A549 (cell line): ENCODE measurements around the gene FSTL4. TPM values are rescaled to one million over a fixed set of nuclear protein-coding genes. Genes with fewer than 3 reads are reported as not detected.

ENCODE experiments used
- ATAC-seq, 2 experiments: fragments of 200-7000 bp in 1 of 2; fragments of >200 bp in 1 of 2; cut with Nextera tagmentation in 1 of 2; cut with Tn5 transposase in 1 of 2; 3 replicates each; pipeline versions ENCODE4 v1.8.0 to v1.9.1; 2018 to 2020; ENCODE audit warnings: mild to moderate bottlenecking in 1 of 2, moderate library complexity in 1 of 2
- CTCF ChIA-PET: fragments of 300-600 bp; sonication (Branson Sonifier 250); formaldehyde crosslinking; extraction: SDS; loops from one replicate; lab custom pipeline; 2021; ENCODE audit warnings: antibody characterized with exemption, inconsistent platforms; lab: Yijun Ruan, JAX
- POLR2A ChIA-PET: fragments of 350-600 bp; formaldehyde crosslinking; extraction: SDS; loops from one replicate; lab custom pipeline; 2021; ENCODE audit warnings: antibody characterized with exemption, inconsistent platforms; lab: Yijun Ruan, JAX
- DNase-seq, 2 experiments: peaks; one replicate each; pipeline versions ENCODE4 v3.0.0 to v3.0.0-alpha.2; 2011 to 2016; ENCODE audit warnings: low read depth in 1 of 2, low spot score in 1 of 2
- FAIRE-seq: peaks from 2 replicates; lab custom pipeline; 2011; peaks lifted over from hg19 to GRCh38; lab: Jason Lieb, UNC
- H3K27ac ChIP-seq, 2 experiments: fragments of >200 bp; sonication (Bioruptor Twin); formaldehyde crosslinking; 3 replicates each; pipeline ENCODE4 v1.5.1; 2016 to 2017
- H3K4me1 ChIP-seq: fragments of >200 bp; sonication (Bioruptor Twin); formaldehyde crosslinking; 3 replicates; pipeline ENCODE4 v1.6.1; 2016
- H3K4me2 ChIP-seq: fragments of >200 bp; sonication (Bioruptor Twin); formaldehyde crosslinking; 3 replicates; pipeline ENCODE4 v1.6.1; 2016
- H3K4me3 ChIP-seq: fragments of >200 bp; sonication (Bioruptor Twin); formaldehyde crosslinking; 3 replicates; pipeline ENCODE4 v1.5.1; 2016
- H3K9me3 ChIP-seq: fragments of >200 bp; sonication (Bioruptor Twin); formaldehyde crosslinking; 3 replicates; pipeline ENCODE4 v1.6.1; 2016
- BCL3 ChIP-seq: fragments of >200 bp; sonication (Bioruptor Twin); formaldehyde crosslinking; IDR thresholded peaks from 3 replicates; pipeline ENCODE4 v1.6.1; 2016
- BHLHE40 ChIP-seq: IDR thresholded peaks from 2 replicates; pipeline ENCODE4 v1.6.1; 2012; ENCODE audit warnings: low read depth, low read length, inconsistent platforms
- CHD2 ChIP-seq: fragments of 150-350 bp; IDR thresholded peaks from 2 replicates; pipeline ENCODE4 v1.6.1; 2014; ENCODE audit warnings: low read length; ENCODE audit not compliant: partially characterized antibody
- ESRRA ChIP-seq: fragments of 150-350 bp; IDR thresholded peaks from 2 replicates; pipeline ENCODE4 v1.6.1; 2014; ENCODE audit warnings: mild to moderate bottlenecking, low read length, borderline replicate concordance
- FOSB ChIP-seq: fragments of 250-450 bp; sonication (Bioruptor Pico); IDR thresholded peaks from 2 replicates; pipeline ENCODE4 v1.5.0; 2020; ENCODE audit warnings: mild to moderate bottlenecking, moderate library complexity
- FOXS1 ChIP-seq: fragments of 250-450 bp; sonication (Bioruptor Pico); IDR thresholded peaks from 2 replicates; pipeline ENCODE4 v1.5.0; 2020; ENCODE audit warnings: mild to moderate bottlenecking, moderate library complexity
- HDAC2 ChIP-seq: fragments of 200-600 bp; sonication (generic); IDR thresholded peaks from 2 replicates; pipeline ENCODE4 v1.6.1; 2016
- HOXB13 ChIP-seq: fragments of 250-450 bp; sonication (Bioruptor Pico); IDR thresholded peaks from 2 replicates; pipeline ENCODE4 v1.5.0; 2020; ENCODE audit warnings: low read depth, mild to moderate bottlenecking, moderate library complexity
- NFE2L2 ChIP-seq: fragments of 150-350 bp; conservative IDR thresholded peaks from 2 replicates; pipeline ENCODE4 v1.6.1; 2014; ENCODE audit warnings: low read length
- NPAS2 ChIP-seq: fragments of 250-450 bp; sonication (Bioruptor Pico); IDR thresholded peaks from 2 replicates; pipeline ENCODE4 v1.8.0; 2022; ENCODE audit warnings: mild to moderate bottlenecking, moderate library complexity, borderline replicate concordance
- NR3C1 ChIP-seq: fragments of >200 bp; sonication (Bioruptor Twin); formaldehyde crosslinking; IDR thresholded peaks from 3 replicates; pipeline ENCODE4 v1.6.1; 2017
- PHF8 ChIP-seq: fragments of 200-600 bp; sonication (generic); IDR thresholded peaks from 2 replicates; pipeline ENCODE4 v1.6.1; 2016; ENCODE audit warnings: low read depth, mild to moderate bottlenecking, antibody characterized with exemption, moderate library complexity, borderline replicate concordance
- POLR2AphosphoS2 ChIP-seq: conservative IDR thresholded peaks from 2 replicates; pipeline ENCODE4 v1.6.1; 2012; ENCODE audit warnings: low read length, improper control_type of control experiment, inconsistent platforms
- RARB ChIP-seq: fragments of 250-450 bp; sonication (Bioruptor Pico); IDR thresholded peaks from 2 replicates; pipeline ENCODE4 v1.8.0; 2021; ENCODE audit warnings: mild to moderate bottlenecking, moderate library complexity
- RFX5 ChIP-seq: fragments of 450-650 bp; IDR thresholded peaks from 2 replicates; pipeline ENCODE4 v1.7.1; 2014; ENCODE audit warnings: antibody characterized with exemption, mild to moderate bottlenecking, moderate library complexity
- RNF2 ChIP-seq: fragments of 200-600 bp; sonication (generic); IDR thresholded peaks from 2 replicates; pipeline ENCODE4 v1.6.1; 2016; ENCODE audit warnings: low read depth, mild to moderate bottlenecking, antibody characterized with exemption, moderate library complexity, borderline replicate concordance
- TP53 ChIP-seq: fragments of 250-450 bp; sonication (Bioruptor Pico); IDR thresholded peaks from 2 replicates; pipeline ENCODE4 v1.5.0; 2021; ENCODE audit warnings: mild to moderate bottlenecking, moderate library complexity
- ZC3H11A ChIP-seq: fragments of 450-650 bp; IDR thresholded peaks from 2 replicates; pipeline ENCODE4 v1.6.1; 2014; ENCODE audit warnings: antibody characterized with exemption, mild to moderate bottlenecking
- WGBS: methylation state at CpG from one replicate; pipeline ENCODE4 v1.1.6; 2017; ENCODE audit errors: missing lambda C conversion rate; 5-methylcytosine and 5-hydroxymethylcytosine counted together
- polyA plus RNA-seq, 4 experiments: library from polyadenylated mRNA; depleted of rRNA in 3 of 4; stranded (reverse); fragments of >200 nt; fragmentation: RNase III in 1 of 4; extraction: RNeasy Plus Mini Kit Qiagen cat#74134 plus additional on column Dnase treatment in 1 of 4; gene quantifications; 2 replicates in 3 of 4; 3 replicates in 1 of 4; pipeline ENCODE4 v1.2.3, GENCODE V29; 2011 to 2017
- TF ChIP-seq, protein P1 (sequence below): fragments of 450-650 bp; IDR thresholded peaks from 2 replicates; pipeline ENCODE4 v1.6.1; 2014; ENCODE audit warnings: antibody characterized with exemption
- TF ChIP-seq, protein P2 (sequence below): fragments of 250-450 bp; sonication (Bioruptor Pico); IDR thresholded peaks from 2 replicates; pipeline ENCODE4 v1.5.0; 2020; ENCODE audit warnings: low read depth, mild to moderate bottlenecking, moderate library complexity

FSTL4 gene
- polyA plus RNA-seq, 2 of the 4 experiments (the other 2 are of a cell fraction) = 1.6 to 1.8 TPM

DNA sequence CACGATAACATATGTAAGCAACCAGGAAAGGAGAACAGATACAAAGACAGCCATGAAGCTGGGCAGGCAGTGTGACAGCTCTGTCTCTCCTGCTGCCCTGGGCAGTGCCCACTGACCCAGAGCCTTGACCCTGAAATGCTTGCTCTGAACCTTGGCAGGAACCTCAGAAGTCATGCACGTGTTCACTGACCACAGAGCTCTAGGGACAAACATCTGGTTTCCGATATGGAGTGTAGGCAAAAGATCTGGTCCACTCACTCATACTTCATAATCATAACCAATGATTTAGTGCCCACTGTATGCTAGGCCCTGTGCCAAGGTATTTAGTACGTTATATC, 102.6 kb downstream of the FSTL4 start (continued):
- no peak for TF ChIP-seq NFE2L2
- no peak for TF ChIP-seq FOXS1 (CRISPR knock-in tag)
- TF ChIP-seq BHLHE40 = no peak
- TF ChIP-seq RFX5 = no peak
- TF ChIP-seq BCL3 = no peak
- no peak for TF ChIP-seq ESRRA
- no peak for TF ChIP-seq HOXB13 (CRISPR knock-in tag)
- TF ChIP-seq CHD2 = no peak
- TF ChIP-seq HDAC2 = no peak
- no peak for TF ChIP-seq ZC3H11A
- no peak for TF ChIP-seq NPAS2

- H3K27ac ChIP-seq = no peak overlapping the region
- H3K9me3 ChIP-seq = no peaks in the 10 kb centered on the region
- no peak for FAIRE-seq
- ChIA-PET POLR2A (no interaction called here), CTCF (interaction anchor here (0.9 to 3.3 kb wide), 2 partner anchors 21 to 85 kb away, joined by 3 to 17 read pairs; no protein-coding TSS in a partner anchor)
- peaks cover 9% of the 10 kb centered on the region for H3K4me1 ChIP-seq
- H3K4me2 ChIP-seq = no peak overlapping the region
- 86% methylated on average over 3 of the region's 3 CpGs for WGBS
- no peak overlapping the region for H3K4me3 ChIP-seq
- no peak for DNase-seq
- no peak for ATAC-seq
- no peak for TF ChIP-seq POLR2AphosphoS2
- TF ChIP-seq, protein P1, sequence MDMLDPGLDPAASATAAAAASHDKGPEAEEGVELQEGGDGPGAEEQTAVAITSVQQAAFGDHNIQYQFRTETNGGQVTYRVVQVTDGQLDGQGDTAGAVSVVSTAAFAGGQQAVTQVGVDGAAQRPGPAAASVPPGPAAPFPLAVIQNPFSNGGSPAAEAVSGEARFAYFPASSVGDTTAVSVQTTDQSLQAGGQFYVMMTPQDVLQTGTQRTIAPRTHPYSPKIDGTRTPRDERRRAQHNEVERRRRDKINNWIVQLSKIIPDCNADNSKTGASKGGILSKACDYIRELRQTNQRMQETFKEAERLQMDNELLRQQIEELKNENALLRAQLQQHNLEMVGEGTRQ = no peak
- TF ChIP-seq TP53 = no peak
- no peak for TF ChIP-seq NR3C1
- TF ChIP-seq RARB (CRISPR knock-in tag) = no peak
- TF ChIP-seq, protein P2, sequence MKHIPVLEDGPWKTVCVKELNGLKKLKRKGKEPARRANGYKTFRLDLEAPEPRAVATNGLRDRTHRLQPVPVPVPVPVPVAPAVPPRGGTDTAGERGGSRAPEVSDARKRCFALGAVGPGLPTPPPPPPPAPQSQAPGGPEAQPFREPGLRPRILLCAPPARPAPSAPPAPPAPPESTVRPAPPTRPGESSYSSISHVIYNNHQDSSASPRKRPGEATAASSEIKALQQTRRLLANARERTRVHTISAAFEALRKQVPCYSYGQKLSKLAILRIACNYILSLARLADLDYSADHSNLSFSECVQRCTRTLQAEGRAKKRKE (CRISPR knock-in tag) = no peak
- TF ChIP-seq ESRRA = no peak
- TF ChIP-seq FOSB (CRISPR knock-in tag) = no peak
These were observed 103.2 kb downstream of the FSTL4 start for GRCh38 chr5:133508845-133509741.

GRCh38 chr5:133508331-133508730, 104.0 kb downstream of the FSTL4 start:
- CTCF ChIA-PET = interaction anchor here (0.9 kb wide), 1 partner anchor 21 kb away, joined by 3 read pairs; no protein-coding TSS in a partner anchor
- TF ChIP-seq PHF8 = no peak
- TF ChIP-seq RNF2 = no peak
- DNase-seq (no peak), ATAC-seq (no peak), FAIRE-seq (no peak)
- Histone ChIP-seq H3K4me1 (peaks cover 9% of the 10 kb centered on the region), H3K4me3 (no peak overlapping the region), H3K27ac (no peak overlapping the region), H3K9me3 (no peaks in the 10 kb centered on the region), H3K4me2 (no peak overlapping the region)
- POLR2A ChIA-PET = no interaction called here
- 73% methylated on average over 5 of the region's 5 CpGs for WGBS
